ENCODE results near the gene TBCD. TPM values are rescaled to one million over a fixed set of nuclear protein-coding genes. Genes with fewer than 3 reads are reported as not detected.

TBCD gene
- polyA plus RNA-seq (ENCODE audit: insufficient read length in 4 of 4) = 10 to 100 TPM; 63.9 to 73.8 (median 69.0) TPM

DNA sequence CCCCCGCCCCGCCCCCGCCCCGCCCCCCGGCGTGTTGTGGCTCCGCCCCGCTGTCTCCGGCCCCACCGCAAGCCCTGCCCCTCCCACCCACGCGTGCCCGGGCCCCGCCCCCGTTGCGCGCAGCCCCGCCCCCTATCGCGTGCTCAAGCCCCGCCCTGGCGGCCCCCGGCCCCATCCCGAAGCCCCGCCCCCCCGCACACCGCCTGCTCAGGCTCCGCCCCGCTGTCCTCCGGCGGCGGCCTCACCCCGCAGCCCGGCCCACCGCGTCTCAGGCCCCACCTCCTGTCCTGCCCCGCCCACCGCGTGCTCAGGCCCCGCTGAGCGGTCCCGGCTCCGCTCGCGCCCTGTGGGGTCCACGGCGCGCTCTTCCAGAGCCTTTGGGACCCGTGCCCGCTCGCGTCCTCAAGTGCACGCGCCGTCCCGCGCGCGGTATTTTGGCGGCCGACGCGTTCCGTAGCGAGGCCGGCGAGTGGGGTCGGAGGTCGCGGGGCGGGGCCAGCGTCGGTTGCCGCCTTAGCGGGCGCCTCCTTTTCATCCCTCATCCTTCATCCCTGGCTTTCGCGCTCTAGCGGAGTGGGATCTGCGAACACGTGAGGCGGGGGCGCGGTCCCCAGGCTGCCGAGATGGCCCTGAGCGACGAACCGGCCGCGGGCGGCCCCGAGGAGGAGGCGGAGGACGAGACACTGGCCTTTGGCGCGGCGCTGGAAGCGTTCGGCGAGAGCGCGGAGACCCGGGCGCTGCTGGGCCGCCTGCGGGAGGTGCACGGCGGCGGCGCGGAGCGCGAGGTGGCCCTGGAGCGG lies at the start of gene TBCD:
TBCD (plus strand) TSS at position 495 of the 800 bp plus-strand sequence; CDS start at position 624, 129 bp downstream.
- peak; percentile 77 to 92 (median 81) for DNase-seq (ENCODE audit: low read depth in 4 of 4, low spot score in 3 of 4)

- DNase-seq (ENCODE audit: low read depth in 4 of 4, low spot score in 3 of 4) = no peak
Observed at GRCh38 chr17:82702231-82702927, 49.5 kb upstream of the TBCD start.

GRCh38 chr17:82703036-82703745 lies 48.7 kb upstream of the TBCD start:
- DNase-seq (ENCODE audit: low read depth in 4 of 4, low spot score in 3 of 4) = no peak

- DNase-seq (ENCODE audit: low read depth in 4 of 4, low spot score in 3 of 4) = no peak
Observed at GRCh38 chr17:82703935-82704865, 47.7 kb upstream of the TBCD start.

- DNase-seq (ENCODE audit: low read depth in 4 of 4, low spot score in 3 of 4) = no peak
Observed at GRCh38 chr17:82704886-82705285, 47.0 kb upstream of the TBCD start.

GRCh38 chr17:82705756-82706155 lies 46.1 kb upstream of the TBCD start:
- no peak for DNase-seq (ENCODE audit: low read depth in 4 of 4, low spot score in 3 of 4)

DNA sequence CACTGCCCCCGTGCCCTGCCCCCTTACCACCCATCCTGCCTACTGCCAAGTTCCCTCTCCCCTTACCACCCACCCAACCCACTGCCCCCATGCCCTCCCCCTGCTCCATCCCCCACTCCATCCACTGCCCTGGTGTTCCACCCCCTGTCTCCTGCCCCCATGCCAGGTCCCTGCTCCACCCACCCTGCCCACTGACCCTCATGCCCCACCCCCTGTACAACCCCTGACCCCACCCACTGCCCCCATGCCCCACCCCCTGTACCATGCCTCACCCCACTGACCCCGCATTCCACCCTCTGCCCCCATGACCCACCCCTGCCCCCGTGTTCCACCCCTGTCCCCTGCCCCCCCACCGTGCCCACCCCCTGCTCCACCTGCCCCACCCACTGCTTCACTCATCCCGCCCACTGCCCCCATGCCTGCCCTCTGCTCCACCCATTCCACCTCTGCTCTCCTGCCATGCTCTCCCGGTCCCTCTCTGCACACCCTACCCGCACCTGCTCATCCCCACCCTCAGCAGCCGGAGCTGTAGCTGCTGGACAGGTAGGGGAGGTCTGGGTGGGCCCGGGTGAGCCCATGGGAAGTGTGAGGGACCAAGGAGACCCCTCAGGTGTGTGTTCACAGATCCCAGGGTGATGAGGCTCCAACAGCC lies 42.7 kb upstream of the TBCD start:
- no peak for DNase-seq (ENCODE audit: low read depth in 4 of 4, low spot score in 3 of 4)

GRCh38 chr17:82709676-82710498 lies 42.0 kb upstream of the TBCD start:
- no peak for DNase-seq (ENCODE audit: low read depth in 4 of 4, low spot score in 3 of 4)

DNA sequence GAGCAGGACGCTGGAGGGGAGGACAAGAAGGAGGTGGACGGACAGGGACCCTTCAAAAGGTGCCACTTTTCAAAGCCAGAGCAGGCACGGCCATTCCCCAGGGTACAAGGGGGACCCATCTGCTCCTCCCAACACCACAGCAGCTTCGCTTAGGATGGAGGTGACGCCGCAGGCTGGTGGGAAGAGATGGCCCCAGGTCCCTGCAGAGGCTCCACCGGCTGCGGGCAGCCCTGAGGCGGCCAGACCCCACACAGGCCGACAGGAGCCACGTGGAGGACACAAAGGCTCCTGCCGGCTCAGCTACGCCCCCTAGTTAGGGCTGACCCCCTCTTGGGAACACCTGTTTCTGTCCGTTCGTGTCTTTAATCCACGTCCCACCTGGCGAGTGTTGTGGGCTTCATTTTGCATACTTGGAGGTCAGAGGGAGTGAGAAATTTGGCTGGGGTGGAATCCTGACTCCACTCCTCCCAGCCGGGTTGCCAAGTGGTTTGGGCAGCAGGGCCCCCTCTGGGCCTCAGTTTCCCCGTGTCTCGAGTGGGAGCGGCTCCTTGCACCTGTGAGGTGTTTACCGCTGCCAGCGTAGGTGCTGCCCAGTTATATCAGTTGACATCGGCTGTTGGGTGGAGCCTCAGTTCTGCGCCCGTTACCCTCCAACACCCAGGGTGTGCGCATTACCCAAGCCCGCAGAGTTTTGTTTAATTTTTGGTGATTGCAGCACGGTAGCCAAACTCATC lies 41.2 kb upstream of the TBCD start:
- DNase-seq (ENCODE audit: low read depth in 4 of 4, low spot score in 3 of 4) = no peak

DNA sequence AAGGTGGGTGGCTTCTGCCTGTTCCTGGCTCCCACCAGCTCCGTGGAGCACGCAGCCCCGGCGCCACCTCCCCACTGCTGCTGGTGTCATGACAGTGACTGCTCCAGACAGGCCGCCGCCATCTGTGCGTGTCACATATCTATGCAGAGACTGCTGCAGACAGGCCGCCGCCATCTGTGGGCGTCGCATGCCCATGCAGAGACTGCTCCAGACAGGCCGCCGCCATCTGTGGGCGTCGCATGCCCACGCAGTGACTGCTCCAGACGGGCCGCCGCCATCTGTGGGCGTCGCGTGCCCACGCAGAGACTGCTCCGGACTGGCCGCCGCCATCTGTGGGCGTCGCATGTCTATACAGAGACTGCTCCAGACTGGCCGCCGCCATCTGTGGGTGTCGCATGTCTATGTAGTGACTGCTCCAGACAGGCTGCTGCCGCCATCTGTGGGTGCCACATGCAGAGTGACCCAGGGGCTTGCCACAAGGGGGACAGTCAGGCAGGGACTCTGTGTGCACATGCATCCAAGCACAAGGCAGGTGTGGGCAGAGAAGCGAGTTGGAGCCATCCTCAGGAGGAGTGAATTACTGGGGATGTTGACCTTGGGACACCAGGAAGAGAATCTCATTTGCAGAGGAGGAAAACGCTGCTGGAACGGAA lies 38.7 kb upstream of the TBCD start:
- DNase-seq (ENCODE audit: low read depth in 4 of 4, low spot score in 3 of 4) = no peak

- DNase-seq (ENCODE audit: low read depth in 4 of 4, low spot score in 3 of 4) = peak; percentile 84 to 92 (median 90)
Observed at GRCh38 chr17:82716203-82717010, 35.5 kb upstream of the TBCD start, which contains the start of gene FN3KRP. TSS of gene FN3KRP (plus strand) at chr17:82716706. CDS start at chr17:82716756, 50 bp downstream.

DNA sequence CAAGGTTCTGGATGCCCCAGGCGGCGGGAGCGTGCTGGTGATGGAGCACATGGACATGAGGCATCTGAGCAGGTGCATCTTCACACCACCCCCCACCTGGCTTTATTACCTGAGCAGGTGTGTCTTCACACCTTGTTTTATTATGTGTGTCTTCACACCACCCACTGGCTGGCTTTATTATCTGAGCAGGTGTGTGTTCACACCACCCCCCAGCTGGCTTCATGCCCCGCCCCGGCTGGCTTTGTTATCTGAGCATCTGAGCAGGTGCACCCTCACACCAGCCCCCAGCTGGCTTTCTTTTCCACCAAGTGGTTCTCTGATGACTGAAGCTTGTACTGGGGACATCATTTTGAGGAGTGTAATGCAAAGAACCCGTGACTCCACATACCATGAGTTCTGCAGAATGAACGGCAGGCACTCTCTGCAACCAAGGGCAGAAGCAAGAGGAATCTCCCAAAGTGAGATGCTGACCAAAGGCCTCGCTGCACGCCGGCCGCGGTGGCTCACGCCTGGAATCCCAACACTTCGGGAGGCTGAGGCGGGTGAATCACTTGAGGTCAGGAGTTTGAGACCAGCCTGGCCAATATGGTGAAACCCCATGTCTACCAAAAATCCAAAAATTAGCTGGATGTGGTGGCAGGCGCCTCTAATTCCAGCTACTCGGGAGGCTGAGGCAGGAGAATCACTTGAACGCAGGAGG lies 32.7 kb upstream of the TBCD start:
- no peak for DNase-seq (ENCODE audit: low read depth in 4 of 4, low spot score in 3 of 4)

- no peak for DNase-seq (ENCODE audit: low read depth in 4 of 4, low spot score in 3 of 4)
Observed at GRCh38 chr17:82720204-82720603, 31.7 kb upstream of the TBCD start.

- no peak for DNase-seq (ENCODE audit: low read depth in 4 of 4, low spot score in 3 of 4)
Observed at GRCh38 chr17:82722341-82723013, 29.4 kb upstream of the TBCD start.

- DNase-seq (ENCODE audit: low read depth in 4 of 4, low spot score in 3 of 4) = no peak
Observed at GRCh38 chr17:82723169-82723807, 28.6 kb upstream of the TBCD start.

Measured in right renal pelvis (tissue), 4 donors.